GM21619 (cell line): Measurements from ENCODE around the gene HRH1.
"Not testable (repeated sequence)": the region's sequence is repeated elsewhere in the genome, so short reads cannot be mapped to it uniquely, and the experiment has no call there.

ENCODE experiments used
- ATAC-seq: cut with Tn5 transposase; IDR thresholded peaks from one replicate; pipeline ENCODE4 v1.9.1; 2021; ENCODE audit not compliant: unreplicated experiment

HRH1 gene

DNA sequence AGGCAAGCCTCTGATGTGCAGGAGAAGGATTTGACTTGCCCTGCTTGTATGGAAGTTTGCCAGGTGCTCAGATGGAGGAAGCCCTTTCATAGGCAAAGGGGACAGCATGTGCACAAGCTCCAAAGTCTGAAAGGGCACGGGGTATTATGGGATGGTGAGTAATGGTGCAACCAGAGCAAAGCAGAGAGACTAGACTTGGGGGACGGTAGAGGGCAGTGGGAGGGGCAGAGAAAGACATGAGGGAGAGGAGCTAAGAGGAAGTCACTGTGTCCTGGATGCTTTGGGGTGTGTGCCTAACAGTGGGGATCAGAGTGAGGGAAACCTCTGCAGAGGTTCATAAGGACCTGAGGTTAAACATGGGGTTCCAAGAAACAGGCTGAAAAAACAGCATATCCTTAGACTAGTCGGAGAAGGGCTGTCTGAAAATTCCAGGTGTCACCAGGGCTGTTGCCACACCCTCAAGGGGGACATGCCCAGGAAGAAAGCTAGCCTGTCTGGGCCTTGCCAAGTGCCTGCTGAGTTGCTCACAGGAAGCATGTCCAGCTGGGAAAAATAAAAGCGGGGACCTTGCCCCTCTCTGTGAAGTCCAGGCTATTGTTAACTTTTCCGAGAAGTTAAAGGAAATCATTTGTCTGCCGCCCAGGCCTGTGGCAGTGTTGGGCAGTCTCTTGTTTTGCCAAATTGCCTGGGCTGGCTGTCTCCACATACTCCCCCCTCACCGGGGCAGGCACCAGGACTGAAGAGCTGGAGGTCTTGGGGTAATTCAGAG is 47.1 kb downstream of the HRH1 start:
- no peak for ATAC-seq

DNA sequence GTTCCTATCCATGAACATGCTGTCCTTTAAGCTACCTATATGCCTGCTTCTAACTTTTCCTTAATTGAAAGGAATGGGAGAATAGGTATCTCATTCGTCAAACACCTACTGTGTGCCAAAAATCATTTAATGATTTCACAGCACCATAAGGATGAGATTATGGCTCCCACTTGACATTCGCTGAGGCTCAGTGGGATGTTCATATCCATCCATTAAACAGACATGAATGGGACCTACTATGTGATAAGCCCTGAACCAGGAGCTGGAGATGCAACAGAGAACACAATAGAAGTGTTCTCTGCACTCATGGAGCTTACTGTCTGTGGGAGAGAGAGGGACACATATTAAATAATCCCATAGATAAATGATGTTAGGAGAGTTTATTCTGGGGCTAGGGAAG is 49.7 kb downstream of the HRH1 start:
- ATAC-seq = no peak

DNA sequence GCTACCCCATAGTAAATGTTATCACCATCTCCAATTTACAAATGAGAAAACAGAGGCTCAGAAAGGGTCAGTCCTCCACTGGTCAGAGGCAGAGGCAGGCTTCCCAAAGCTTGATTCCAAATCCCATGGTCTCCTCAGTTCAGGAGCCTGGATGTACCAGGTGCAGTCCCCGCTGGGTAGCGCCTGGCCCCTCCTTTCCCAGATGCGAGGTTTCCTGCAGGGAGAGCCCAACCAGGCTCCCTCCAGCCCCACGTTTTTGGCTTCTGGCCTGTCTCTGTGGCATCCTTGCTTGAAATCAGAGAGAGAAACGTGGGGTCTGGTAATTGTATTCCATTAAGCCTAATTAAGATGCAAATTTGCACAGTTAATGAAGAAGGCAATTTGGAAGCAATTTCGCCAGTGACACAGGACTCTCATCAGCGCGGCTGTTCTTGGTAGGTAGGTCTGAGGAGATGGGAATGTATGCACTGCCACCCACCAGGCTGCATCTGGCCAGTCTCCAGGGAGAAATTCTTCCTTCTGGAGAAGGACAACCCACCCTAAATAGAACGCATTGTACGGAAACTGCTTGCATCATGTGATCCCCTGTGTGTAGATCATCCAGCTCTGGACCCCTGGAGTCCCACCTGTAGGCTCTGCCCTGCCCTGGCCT is 50.5 kb downstream of the HRH1 start:
- no peak for ATAC-seq

DNA sequence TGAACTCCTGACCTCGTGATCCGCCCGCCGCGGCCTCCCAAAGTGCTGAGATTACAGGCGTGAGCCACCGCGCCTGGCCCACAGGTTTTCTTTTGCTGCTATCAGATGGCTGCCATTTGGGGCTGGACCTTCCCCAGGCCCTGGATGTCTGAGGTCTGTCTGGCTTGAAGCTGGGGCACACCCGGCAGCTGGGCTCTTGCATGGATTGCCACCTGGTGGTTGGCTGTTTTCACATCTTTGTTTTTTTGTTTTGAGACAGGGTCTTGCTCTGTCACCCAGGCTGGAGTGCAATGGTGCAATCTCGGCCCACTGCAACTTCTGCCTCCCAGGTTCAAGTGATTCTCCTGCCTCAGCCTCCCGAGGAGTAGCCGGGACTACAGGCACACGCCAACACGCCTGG is 51.6 kb downstream of the HRH1 start:
- not testable (repeated sequence) for ATAC-seq

DNA sequence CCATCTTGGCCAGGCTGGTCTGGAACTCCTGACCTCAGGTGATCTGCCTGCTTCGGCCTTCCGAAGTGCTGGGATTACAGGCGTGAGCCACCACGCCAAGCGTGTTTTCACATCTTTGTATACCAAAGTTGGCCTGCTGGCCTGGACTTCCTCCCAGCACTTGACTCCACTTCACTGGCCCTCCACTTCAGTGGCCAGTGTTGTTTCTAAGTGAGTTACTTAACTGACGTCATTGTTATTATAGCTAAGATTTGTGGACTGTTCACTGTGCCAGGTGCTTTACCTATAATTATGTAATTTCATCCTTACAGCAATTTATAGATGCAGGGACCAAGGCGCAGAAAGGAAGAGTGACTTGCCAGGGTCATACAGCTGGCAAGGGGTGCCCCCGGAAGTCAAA is 52.0 kb downstream of the HRH1 start:
- ATAC-seq = no peak

DNA sequence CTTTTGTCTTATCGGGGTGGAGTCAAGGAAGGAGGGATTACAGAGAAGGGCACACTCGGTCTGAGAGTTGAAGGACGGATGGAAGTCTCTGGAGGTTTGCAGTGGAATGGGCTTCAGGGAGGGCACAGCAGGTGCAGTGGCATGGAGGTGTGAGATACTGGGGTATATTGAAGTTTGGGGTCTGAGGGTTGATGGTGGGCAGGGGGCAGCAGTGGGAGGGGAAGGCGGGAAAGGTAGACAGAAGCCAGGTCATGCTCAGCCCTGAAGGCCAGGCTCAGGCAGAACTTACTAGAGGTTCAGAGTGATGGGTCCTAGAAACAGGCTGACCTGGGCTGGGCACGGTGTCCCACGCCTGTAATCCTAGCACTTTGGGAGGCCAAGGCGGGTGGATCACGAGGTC is 52.7 kb downstream of the HRH1 start:
- no peak for ATAC-seq

DNA sequence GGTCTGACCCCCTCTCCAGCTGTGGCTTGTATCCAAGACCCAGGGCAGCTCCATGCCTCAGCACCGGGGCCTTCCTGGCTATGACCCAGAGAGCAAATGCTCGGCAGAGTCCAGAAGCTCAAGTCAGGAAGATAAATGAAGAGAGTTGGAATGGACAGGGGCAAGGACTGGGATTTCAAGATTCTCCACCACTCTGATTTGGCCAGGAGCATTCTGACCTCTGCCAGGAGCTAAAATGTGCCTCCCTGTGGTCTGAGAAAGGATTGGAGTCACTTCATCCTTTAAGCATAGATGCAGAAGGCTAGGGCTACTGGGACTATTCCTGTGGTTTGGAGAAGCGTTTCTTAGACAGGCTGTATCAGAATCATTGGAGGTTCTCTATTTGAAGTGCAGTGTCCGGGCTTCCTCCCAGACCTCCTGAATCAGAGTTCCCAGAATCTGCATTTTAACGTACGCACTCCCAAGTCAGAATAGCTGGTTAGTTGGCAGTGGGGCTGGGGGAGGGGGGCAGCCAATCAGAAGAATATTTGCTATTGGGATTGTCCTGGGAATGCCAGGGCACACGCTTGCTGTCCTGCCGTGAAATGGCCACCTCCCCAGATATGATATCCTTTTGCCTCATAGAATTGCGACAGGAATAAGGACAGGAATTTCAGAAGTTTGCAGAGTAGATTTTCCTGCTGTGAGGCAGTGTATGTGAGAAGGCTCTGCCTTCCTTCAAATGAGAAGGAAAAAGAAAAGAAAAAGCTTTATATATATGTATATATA is 57.4 kb downstream of the HRH1 start:
- no peak for ATAC-seq

DNA sequence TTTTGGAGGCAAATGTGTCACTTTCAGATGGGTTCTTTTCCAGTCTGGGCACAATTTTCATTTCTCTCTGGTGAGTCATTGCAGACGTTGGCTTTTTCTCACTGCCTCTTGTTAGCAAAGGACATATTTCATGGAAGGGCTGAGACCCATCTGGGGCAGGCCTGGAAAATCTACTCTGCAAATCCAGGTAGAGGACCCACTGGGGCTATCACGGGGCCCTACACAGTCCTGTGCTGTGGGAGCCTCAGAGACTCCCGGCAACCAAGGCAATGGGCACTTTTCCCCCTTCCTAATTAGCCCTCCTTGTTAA is 58.0 kb downstream of the HRH1 start:
- no peak for ATAC-seq

DNA sequence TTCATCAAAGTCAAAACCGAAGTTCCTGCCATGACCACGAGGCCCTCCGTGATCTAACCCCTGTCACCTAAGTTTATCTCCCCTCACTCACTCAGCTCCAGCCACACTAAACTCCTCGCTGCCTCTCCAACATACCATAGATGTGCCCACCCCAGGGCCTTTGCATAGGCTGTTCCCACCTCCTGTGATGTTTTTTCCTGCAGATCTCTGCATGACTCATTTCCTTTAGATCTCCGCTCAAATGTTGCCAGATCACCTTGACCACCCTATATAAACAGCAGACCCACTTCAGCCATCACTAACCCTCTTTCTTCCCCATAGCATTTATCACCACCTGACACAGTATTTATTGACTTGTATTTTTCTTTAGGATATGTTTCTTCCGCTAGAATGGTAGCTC is 58.5 kb downstream of the HRH1 start:
- no peak for ATAC-seq

DNA sequence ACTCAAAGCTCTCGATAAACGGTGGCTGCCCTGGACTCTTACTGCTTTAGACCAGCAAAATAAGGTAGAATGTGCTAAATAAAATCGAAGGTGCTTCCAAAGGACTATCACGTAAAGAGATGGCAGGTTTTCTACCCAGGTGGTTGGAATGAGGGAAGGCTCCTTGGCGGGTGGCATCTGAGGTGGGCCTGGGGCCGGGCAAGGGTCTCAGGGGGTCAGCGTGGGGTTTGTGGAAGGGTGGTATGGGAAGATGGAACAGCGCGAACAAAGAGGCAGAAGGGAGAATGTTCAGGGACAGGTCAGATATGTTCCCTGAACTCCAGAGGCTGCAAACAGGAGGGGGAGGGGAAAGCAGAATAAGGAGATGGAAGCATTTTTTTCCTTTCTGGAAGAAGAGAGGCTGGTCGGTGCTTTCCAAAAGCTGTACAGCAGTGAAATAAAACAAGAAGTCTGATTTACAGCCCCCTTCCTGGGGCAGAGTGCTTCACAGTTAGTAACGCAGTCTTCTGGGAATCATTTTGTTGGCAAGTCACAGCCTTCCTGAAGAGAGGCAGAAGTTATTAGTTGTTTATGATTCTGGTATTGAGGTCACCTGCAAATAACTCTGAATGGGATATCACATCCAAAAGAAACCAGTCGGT is 59.6 kb downstream of the HRH1 start:
- ATAC-seq = no peak

DNA sequence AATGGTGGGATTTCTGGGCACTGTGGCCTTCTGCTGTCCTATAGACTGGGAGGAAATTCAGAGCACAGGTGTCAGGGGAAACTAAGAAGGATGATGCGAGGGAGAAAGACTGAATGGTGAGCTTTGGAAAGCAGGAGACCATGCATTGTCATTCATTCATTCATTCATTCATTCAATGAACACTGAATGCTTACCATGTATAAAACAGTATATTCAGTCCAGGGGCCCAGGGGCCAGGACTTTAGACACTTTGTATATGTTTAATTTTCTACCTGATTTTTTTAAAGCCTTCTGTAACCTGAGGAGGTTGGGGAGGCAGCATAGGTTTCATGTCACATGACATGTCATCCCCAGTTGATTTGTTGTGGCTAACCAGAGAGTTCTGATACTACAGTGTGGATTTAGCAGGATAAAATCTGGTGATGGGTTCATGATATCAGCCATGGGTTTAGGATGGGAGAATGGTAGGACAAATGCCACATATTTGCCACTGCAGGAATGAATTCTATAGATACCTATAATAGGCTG is 60.2 kb downstream of the HRH1 start:
- ATAC-seq = no peak

DNA sequence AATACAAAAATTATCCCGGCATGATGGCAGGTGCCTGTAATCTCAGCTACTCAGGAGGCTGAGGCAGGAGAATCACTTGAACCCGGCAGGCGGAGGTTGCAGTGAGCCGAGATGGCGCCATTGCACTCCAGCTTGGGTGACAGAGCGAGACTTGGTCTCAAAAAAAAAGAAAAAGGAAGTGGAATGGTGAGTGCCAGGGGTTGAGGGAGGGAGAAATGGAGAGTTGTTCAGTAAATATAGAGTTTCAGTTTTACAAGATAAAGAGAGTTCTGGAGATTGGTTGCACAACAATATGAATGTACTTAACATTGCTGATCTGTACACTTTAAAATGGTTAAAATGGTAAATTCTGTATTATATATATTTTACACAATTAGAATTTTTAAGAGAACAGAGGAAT is 63.1 kb downstream of the HRH1 start:
- not testable (repeated sequence) for ATAC-seq

DNA sequence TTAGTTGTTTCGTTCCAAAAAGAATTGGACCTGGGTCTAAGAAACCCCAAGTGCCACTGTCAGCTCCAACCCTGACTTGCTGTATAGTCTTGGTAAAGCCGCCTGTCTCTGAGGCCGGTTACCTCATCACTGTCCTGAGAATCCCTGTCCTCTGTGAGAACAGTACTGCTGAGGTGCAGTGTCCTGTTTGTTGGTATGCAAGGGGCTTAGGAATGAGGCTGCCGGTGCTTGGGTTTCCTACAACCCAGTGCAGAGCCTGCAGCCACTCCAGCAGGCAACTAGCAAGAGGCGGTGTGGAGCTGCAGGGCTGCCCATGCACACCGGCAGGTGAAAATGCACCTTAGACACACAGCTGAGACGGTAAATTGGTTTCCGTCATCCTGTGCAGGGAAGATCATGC is 65.9 kb downstream of the HRH1 start:
- no peak for ATAC-seq

DNA sequence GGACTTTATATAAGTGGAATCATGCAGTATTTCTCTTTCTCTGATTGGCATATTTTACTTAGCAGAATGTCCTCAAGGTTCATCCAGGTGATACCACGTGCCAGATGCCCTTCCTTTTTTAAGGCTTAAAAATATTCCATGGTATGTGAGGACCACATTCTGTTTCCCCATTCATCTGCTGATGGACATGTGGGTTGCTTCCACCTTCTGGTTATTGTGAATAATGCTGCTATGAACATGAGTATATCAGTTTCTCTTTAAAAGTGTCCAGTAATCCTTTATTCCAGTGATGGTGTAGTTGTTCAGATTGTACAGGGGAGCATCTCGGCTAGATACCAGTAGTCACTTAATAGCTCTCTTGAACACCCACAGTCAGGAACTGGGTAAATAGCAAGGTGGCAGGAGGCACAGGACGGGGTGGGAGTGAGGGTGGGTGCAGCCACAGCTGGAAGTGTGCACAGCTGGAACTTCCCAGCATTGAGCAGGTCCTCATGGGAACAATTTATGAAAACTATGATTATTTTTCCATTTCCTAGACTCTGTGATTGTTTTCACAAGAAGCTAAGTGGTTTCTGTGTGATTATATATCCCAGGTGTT is 67.6 kb downstream of the HRH1 start:
- ATAC-seq = no peak

DNA sequence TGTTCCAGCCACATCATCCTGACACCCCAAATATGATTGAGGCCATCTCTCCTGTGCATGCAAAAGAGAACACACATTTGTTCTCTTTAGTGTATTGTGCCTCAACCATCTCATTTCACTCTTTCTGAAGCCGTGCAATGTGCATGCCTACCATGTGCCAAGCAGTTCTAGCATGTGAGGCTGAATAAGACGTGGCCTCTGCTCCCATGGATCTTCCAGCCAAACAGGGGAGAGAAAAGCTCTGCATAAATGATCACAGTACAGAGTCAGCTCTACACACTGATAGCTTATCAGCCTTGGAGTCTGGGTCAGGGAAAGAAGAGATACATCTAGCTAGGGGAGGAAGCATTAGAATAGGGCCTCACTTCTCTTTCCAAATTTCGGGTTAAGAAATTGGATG is 69.7 kb downstream of the HRH1 start:
- ATAC-seq = no peak

DNA sequence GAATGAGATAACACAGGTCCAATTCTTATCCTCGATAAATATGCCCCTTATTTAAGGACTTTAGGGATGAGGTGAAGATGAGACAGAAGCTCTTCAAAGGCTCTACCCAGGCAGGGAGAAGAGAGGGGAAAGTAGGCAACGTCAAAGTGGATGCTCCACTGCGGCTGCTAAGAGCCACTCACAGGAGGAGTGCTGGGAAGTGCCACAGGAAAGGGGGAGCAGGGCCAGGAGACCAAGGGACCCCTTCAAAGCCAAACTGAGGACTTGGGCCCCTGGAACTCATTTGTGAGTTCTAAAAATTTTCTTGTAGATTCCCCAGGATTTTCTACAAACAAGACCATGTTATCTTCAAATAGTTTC is 70.6 kb downstream of the HRH1 start:
- no peak for ATAC-seq

DNA sequence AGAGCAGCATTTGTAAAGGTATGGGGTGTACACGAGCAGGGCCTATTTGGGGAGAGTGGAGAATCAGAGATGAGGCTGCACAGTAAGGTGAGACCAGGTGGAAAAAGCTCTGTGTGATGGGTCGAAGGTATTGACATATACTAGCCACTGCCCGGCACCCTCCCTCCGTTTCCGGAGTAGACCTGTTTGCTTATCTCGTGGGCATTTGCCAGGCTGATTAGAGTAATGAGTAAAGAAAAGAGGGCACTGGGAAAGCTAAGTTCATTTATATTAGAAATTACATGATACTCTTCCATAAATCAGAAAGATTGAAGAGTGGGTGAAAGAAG is 71.7 kb downstream of the HRH1 start:
- ATAC-seq = no peak

DNA sequence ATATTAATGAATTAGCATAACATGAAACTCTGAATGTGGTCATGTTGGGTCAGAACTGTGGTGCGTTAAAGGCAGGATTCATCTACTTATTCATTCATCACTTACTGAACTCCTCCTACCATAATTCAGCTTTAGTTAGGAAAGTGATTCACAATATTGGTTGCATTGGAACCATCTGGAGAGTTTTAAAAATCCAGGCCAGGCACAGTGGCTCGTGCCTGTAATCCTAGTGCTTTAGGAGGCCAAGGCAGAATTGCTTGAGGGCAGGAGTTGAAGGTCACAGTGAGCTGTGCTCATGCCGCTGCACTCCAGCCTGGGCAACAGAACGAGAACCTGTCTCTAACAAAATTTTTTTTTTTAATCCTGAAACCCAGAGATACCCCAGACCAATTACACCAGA is 73.7 kb downstream of the HRH1 start:
- ATAC-seq = no peak

DNA sequence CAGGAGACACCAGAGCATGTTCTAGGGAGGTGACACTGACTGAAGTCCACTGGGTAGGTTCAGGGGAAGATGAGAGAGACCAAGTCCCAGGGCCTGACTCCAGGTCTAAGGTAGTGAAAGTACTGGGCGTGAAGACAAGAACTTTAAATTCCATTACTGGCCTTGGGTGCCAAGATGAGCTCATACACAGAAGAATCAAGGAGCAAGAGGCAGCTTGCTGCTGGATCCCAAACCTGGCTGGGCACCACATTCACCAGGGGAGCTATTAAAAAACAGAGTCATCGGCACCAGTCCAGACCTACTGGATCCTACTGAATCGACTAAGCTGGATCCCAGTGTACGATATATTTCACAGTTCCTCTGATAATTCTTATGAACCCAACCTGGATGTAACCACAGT is 75.8 kb downstream of the HRH1 start:
- ATAC-seq = no peak

DNA sequence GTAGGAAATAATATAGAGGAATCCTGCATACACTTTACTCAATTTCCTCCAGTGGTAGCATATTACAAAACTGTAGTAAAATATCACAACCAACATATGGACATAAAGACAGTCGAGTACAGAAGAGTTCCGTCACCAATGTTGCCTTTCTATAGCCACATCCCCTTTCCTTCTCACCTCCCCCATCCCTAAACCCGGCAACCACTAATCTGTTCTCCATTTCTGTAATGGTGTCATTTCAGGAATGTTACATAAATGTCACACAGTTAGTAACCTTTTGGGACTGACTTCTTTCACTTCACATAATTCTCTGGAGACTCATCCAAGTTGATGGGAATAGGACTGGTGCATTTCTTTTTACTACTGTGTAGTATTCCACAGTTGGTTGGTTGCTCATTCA is 76.5 kb downstream of the HRH1 start:
- ATAC-seq = no peak

DNA sequence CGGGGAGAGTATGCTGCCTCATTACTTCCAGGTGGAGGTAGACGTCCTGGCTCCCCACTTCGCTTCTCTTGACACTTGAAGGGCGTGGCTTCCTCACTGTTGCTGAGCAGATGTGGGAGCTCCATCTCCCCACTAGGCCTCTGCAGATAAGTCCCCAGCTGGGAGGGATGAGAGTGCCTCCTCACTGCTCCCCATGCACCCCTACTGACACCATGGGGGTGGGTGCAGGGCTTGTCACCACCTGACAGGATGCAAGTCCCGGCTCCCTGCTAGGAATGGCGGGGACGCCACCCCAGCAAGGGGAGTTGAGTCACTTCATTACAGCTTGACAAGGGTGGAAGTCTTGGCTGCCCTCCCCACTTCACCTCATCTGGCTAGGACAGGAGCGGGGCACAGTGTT is 81.1 kb downstream of the HRH1 start:
- no peak for ATAC-seq
